Measurements from ENCODE around the gene OR5K4. TPM values are rescaled to one million over a fixed set of nuclear protein-coding genes. Genes with fewer than 3 reads are reported as not detected.

The OR5K4 gene
- total and polyA plus RNA-seq, 2 experiments from 2014 or later, result not detected

DNA sequence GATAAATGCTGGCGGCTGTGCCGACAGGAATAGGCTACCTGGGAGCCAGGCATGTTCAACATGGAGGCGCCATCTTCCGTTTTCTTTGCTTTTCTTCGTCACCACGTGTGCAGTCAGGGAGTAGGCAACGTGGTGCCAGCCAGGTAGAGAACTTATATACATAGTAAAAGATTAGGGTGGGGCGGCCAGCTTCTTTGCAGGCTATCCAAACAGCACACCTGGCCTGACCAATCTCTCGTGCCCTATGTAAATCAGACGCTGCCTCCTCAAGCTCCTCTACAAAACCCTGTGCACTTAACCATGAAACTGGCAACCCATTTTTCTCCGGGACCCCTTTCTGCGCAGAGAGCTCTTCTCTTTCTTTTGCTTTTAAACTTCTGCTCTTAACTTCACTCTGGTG lies 28.6 kb upstream of the OR5K4 start (continued):
- TF ChIP-seq NANOG (IDR thresholded peaks at IDR 0.05; ENCODE audit: borderline replicate concordance) (no peak), STAT1 (IDR thresholded peaks at IDR 0.05; ENCODE audit: unreplicated experiment) (no peak), EZH2phosphoT487 (IDR thresholded peaks at IDR 0.05; ENCODE audit: unreplicated experiment) (no peak), ZNF114 (CRISPR knock-in tag; IDR thresholded peaks at IDR 0.05) (no peak), POLR2AphosphoS5 (IDR thresholded peaks at IDR 0.05; ENCODE audit: low read depth) (peak; percentile 87)

- Mint-ChIP-seq H3K4me1 (peaks cover 52% of the 10 kb centered on the region), H3K9me3 (no peaks in the 10 kb centered on the region), H3K27me3 (ENCODE audit: insufficient read depth, low read depth, poor library complexity) (peaks cover 2% of the 10 kb centered on the region), H3K4me3 (peak overlapping the region; percentile 62), H3K36me3 (ENCODE audit: low read depth) (peaks cover 11% of the 10 kb centered on the region; the same call in 2 of the 3 replicates), H3K27ac (peak overlapping the region; percentile 89)
- Histone ChIP-seq H3K4me3 (peak overlapping the region; percentile 59), H3K9me2 (ENCODE audit: insufficient read depth) (no peaks in the 10 kb centered on the region), H3K36me3 (ENCODE audit: insufficient read depth) (no peaks in the 10 kb centered on the region; the same call in 1 of the 2 replicates), H2AFZ (no peak overlapping the region), H3K4me2 (peak overlapping the region; percentile 64), H4K20me1 (replicated peaks; ENCODE audit: insufficient read depth) (no peaks in the 10 kb centered on the region; the same call in 1 of the 2 replicates), H3K27ac (ENCODE audit: low read depth) (peak overlapping the region; percentile 97), H3F3A (replicated peaks; ENCODE audit: low read depth) (no peaks in the 10 kb centered on the region), H3K79me2 (replicated peaks; ENCODE audit: insufficient read depth) (peaks cover 36% of the 10 kb centered on the region), H3K4me1 (ENCODE audit: insufficient read depth) (peaks cover 31% of the 10 kb centered on the region), H3K27me3 (ENCODE audit: insufficient read depth) (no peaks in the 10 kb centered on the region)
- ATAC-seq, result peak; percentile 39
- peak; percentile 87 for DNase-seq (ENCODE audit: low spot score)
- no peak for TF ChIP-seq ETS1 (IDR thresholded peaks at IDR 0.05)
- no peak for TF ChIP-seq CREB1 (CRISPR knock-in tag; IDR thresholded peaks at IDR 0.05; ENCODE audit: low read depth)
- peak; percentile 40; the same call in 1 of the 2 replicates for TF ChIP-seq ZNF462 (CRISPR knock-in tag; IDR thresholded peaks at IDR 0.05)
- no peak for TF ChIP-seq JUNB (IDR thresholded peaks at IDR 0.05; ENCODE audit: unreplicated experiment)
- TF ChIP-seq STAT1 (IDR thresholded peaks at IDR 0.05; ENCODE audit: unreplicated experiment), result no peak
- TF ChIP-seq ZNF114 (CRISPR knock-in tag; IDR thresholded peaks at IDR 0.05), result no peak
- TF ChIP-seq, protein P1, sequence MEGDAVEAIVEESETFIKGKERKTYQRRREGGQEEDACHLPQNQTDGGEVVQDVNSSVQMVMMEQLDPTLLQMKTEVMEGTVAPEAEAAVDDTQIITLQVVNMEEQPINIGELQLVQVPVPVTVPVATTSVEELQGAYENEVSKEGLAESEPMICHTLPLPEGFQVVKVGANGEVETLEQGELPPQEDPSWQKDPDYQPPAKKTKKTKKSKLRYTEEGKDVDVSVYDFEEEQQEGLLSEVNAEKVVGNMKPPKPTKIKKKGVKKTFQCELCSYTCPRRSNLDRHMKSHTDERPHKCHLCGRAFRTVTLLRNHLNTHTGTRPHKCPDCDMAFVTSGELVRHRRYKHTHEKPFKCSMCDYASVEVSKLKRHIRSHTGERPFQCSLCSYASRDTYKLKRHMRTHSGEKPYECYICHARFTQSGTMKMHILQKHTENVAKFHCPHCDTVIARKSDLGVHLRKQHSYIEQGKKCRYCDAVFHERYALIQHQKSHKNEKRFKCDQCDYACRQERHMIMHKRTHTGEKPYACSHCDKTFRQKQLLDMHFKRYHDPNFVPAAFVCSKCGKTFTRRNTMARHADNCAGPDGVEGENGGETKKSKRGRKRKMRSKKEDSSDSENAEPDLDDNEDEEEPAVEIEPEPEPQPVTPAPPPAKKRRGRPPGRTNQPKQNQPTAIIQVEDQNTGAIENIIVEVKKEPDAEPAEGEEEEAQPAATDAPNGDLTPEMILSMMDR (conservative IDR thresholded peaks at IDR 0.05; ENCODE audit: low read depth in 2 of 2), result no peak
- peak; percentile 21; the same call in 1 of the 2 replicates for TF ChIP-seq POLR2AphosphoS5 (IDR thresholded peaks at IDR 0.05; ENCODE audit: low read depth)
- TF ChIP-seq, protein P2, sequence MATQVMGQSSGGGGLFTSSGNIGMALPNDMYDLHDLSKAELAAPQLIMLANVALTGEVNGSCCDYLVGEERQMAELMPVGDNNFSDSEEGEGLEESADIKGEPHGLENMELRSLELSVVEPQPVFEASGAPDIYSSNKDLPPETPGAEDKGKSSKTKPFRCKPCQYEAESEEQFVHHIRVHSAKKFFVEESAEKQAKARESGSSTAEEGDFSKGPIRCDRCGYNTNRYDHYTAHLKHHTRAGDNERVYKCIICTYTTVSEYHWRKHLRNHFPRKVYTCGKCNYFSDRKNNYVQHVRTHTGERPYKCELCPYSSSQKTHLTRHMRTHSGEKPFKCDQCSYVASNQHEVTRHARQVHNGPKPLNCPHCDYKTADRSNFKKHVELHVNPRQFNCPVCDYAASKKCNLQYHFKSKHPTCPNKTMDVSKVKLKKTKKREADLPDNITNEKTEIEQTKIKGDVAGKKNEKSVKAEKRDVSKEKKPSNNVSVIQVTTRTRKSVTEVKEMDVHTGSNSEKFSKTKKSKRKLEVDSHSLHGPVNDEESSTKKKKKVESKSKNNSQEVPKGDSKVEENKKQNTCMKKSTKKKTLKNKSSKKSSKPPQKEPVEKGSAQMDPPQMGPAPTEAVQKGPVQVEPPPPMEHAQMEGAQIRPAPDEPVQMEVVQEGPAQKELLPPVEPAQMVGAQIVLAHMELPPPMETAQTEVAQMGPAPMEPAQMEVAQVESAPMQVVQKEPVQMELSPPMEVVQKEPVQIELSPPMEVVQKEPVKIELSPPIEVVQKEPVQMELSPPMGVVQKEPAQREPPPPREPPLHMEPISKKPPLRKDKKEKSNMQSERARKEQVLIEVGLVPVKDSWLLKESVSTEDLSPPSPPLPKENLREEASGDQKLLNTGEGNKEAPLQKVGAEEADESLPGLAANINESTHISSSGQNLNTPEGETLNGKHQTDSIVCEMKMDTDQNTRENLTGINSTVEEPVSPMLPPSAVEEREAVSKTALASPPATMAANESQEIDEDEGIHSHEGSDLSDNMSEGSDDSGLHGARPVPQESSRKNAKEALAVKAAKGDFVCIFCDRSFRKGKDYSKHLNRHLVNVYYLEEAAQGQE (IDR thresholded peaks at IDR 0.05; ENCODE audit: unreplicated experiment), result no peak
- TF ChIP-seq NANOG (IDR thresholded peaks at IDR 0.05; ENCODE audit: borderline replicate concordance), result peak; percentile 61; the same call in 1 of the 2 replicates
Measured at GRCh38 chr3:98326105-98326893, 27.4 kb upstream of the OR5K4 start.
